ENCODE measurements around the gene CSTA.

- TF ChIP-seq POLR2AphosphoS5 (IDR thresholded peaks at IDR 0.05) (no peak), CTCF (IDR thresholded peaks at IDR 0.05) (no peak), POLR2A (IDR thresholded peaks at IDR 0.05) (no peak)
These were observed 10.7 kb upstream of the CSTA start for GRCh38 chr3:122314228-122314876.
